Cardiac muscle cell (in vitro differentiated cells and primary cell): Measurements from ENCODE around the gene ENTPD2. TPM values are rescaled to one million over a fixed set of nuclear protein-coding genes. Genes with fewer than 3 reads are reported as not detected.
"Not testable (repeated sequence)": the region's sequence is repeated elsewhere in the genome, so short reads cannot be mapped to it uniquely, and the experiment has no call there.

ENCODE experiments used
- DNase-seq, 2 donors: peaks; one replicate each; pipeline versions ENCODE4 v3.0.0 to v3.0.0-alpha.2; 2010 to 2017; ENCODE audit warnings: low read depth in 1 of 2, low spot score in 1 of 2
- H3K27ac ChIP-seq: fragments of 200-600 bp; sonication (generic); 2 replicates; pipeline ENCODE4 v1.5.1; 2016
- H3K27me3 ChIP-seq: fragments of 200-600 bp; sonication (generic); 2 replicates; pipeline ENCODE4 v1.6.0; 2016; ENCODE audit warnings: control low read depth
- H3K36me3 ChIP-seq: fragments of 200-600 bp; sonication (generic); 2 replicates; pipeline ENCODE4 v1.5.1; 2016; ENCODE audit warnings: control low read depth
- H3K4me1 ChIP-seq: fragments of 200-600 bp; sonication (generic); 2 replicates; pipeline ENCODE4 v1.8.1; 2017; ENCODE audit warnings: low read depth, mild to moderate bottlenecking, mixed run types
- H3K4me3 ChIP-seq: fragments of 200-600 bp; sonication (generic); 2 replicates; pipeline ENCODE4 v1.5.1; 2016; ENCODE audit warnings: mild to moderate bottlenecking
- H3K9me3 ChIP-seq: fragments of 200-600 bp; sonication (generic); 2 replicates; pipeline ENCODE4 v1.5.1; 2017; ENCODE audit warnings: low read depth, mild to moderate bottlenecking, control low read depth
- CTCF ChIP-seq: IDR thresholded peaks from 2 replicates; pipeline ENCODE4 v1.5.1; 2012; ENCODE audit warnings: low read depth, mild to moderate bottlenecking, low read length
- polyA plus RNA-seq: library from polyadenylated mRNA; unstranded; fragments of >200 nt; fragmentation: Nextera tagmentation; extraction: Ambion mirVana; gene quantifications from 2 replicates; pipeline ENCODE4 v1.2.1, GENCODE V29; 2016
- total RNA-seq: library from RNA; depleted of rRNA; stranded (reverse); fragments of >200 nt; gene quantifications from 2 replicates; pipeline ENCODE4 v1.2.3, GENCODE V29; 2016

Gene ENTPD2
- total and polyA plus RNA-seq, 2 experiments from 2014 or later = not detected

DNA sequence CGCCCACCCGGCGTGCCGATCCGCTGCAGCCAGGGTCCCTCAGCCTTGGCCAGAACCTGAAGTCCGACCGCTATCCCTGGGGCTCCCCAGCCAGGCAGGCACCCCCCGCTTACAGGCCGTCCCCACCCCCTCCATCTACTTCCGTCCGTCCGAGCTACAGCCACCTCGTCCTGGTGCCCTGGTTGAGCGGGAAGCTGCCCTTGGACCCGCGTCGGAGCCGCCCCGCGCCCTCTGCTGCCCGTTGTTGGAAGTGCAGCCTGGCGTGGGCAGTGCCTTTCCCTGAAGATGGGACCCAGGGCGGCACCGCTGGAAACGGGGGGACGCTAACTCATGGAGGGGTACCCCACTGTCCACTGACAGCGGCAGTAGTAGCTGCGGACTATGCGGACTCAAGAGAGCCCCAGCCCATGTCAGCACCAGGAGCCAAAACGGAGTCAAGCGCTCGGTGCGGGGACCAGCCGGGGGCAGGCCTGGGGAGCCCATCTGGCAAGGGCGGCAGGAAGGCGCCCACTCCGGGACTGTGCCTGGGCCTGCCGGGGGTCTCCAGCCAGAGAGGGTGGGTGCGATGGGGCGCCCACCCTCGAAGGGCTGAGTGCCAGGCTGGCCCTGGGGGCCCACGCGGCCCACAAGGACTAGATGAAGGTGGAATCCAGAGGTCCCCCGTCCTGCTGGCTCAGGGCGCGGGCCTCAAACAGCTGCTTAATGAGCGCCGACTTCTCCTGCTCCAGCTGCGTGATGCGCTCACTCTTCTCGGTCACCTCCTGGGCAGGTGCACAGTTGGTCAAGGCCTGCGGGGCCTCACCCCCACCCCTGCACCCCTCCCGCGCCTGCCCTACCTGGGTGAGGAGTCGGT lies 10.4 kb upstream of the ENTPD2 start:
- peak; percentile 58 to 67 for DNase-seq
- H3K27me3 ChIP-seq = peaks cover 2% of the 10 kb centered on the region
- TF ChIP-seq CTCF = peak; percentile 93

DNA sequence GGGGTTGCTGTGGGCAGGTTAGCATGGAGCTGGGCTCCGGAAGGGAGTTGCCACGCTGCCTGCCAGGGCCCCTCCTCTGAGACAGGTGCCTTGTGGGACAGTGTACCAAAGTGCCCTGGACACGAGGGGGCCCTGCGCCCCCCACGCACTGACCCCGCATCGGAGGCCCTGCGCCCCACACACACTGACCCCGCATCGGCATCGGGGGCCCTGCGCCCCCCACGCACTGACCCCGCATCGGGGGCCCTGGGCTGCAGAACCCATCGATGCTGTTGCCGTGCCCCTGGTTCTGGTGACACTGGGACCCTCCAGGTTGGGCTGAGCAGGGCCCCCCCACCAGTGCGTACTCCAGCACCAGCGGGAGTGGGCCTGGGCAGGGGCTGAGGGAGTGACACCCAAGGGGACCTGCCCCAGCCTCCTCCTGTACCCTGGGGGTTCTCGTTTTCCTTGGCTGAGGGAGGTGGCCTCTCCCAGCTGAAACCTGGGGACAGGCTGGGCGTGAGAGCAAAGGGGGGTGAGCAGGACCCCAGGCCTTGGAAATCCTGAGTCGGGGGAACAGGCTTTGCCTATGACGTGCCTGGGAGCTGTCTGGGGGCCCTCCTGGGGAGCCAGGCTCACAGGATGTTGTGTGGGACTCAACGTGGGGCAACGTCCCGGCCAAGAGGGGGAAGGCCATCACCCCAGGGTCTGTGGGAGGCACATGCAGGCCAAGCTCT lies 9.6 kb upstream of the ENTPD2 start:
- Histone ChIP-seq H3K27ac (no peak overlapping the region), H3K4me3 (no peak overlapping the region), H3K4me1 (no peaks in the 10 kb centered on the region), H3K36me3 (no peaks in the 10 kb centered on the region), H3K27me3 (peaks cover 4% of the 10 kb centered on the region), H3K9me3 (no peaks in the 10 kb centered on the region)
- no peak for DNase-seq
- no peak for TF ChIP-seq CTCF

More for the DNA sequence above, 10.4 kb upstream of the ENTPD2 start:
- Histone ChIP-seq H3K27ac (no peak overlapping the region), H3K4me3 (no peak overlapping the region), H3K9me3 (no peaks in the 10 kb centered on the region), H3K4me1 (no peaks in the 10 kb centered on the region), H3K36me3 (no peaks in the 10 kb centered on the region)

DNA sequence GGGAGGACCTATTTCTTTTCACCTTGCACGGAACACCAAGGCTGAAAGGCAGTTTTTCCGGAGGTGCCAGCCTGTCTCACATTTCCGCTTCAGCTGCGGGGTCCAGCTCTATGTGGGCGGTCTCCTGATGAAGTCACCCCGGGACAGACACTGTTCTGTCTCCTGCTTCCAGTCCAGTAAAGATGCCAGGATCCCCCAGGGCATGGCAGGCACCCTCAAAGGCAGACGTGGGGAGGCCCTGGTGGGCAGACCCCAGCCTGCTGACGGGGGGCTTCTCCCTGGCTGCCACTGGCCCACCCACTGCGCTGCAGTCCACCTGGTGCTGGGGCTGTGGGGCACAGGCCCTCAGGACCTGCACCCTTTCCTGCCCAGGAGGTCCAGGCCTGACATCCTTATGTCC lies 8.9 kb upstream of the ENTPD2 start:
- not testable (repeated sequence) for H3K36me3 ChIP-seq, H3K27ac ChIP-seq, H3K4me3 ChIP-seq, H3K27me3 ChIP-seq, H3K4me1 ChIP-seq, DNase-seq, H3K9me3 ChIP-seq

- Histone ChIP-seq H3K36me3 (no peaks in the 10 kb centered on the region), H3K27me3 (peaks cover 7% of the 10 kb centered on the region), H3K9me3 (no peaks in the 10 kb centered on the region), H3K4me1 (no peaks in the 10 kb centered on the region), H3K27ac (no peak overlapping the region), H3K4me3 (no peak overlapping the region)
- no peak for DNase-seq
- TF ChIP-seq CTCF = no peak
Measured at GRCh38 chr9:137062384-137062783, 8.5 kb upstream of the ENTPD2 start.

DNA sequence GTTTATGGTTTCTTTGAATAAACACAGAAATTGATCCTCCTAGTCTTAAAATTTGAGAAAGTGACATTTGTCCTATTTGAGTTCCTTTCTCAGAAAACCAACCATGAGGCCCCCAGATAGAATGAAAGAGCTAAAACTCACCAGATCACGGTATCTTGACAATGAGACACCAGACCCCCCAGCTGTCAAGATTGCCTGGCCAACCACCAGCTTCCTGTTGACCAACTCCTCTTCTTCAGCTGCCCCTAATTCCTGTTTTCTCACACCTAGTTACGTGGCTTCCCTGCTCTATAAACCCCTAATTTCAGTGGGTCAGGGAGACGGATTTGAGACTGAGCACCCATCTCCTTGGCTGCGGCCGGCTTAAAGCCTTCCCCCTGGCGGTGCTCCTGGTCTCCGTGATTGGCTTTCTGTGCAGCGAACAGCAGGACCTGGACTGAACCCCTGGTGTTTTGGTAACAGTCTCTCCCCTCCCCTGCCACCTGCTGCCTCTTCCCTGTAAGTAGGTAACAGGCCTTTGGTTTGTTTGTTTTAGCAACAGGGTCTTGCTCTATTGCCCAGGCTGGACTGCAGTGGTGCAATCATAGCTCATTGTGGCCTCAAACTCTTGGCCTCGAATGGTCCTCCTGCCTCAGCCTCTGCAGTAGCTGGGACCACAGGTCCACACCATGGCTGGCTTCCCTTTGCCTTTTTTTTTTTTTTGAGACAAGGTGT lies 4.8 kb upstream of the ENTPD2 start:
- H3K27me3 ChIP-seq = peaks cover 39% of the 10 kb centered on the region
- H3K9me3 ChIP-seq = no peaks in the 10 kb centered on the region
- H3K4me3 ChIP-seq = no peak overlapping the region
- no peaks in the 10 kb centered on the region for H3K4me1 ChIP-seq
- no peak for TF ChIP-seq CTCF
- H3K27ac ChIP-seq = no peak overlapping the region
- no peaks in the 10 kb centered on the region for H3K36me3 ChIP-seq
- DNase-seq = no peak

GRCh38 chr9:137057545-137057944 lies 3.7 kb upstream of the ENTPD2 start:
- Histone ChIP-seq H3K4me3 (no peak overlapping the region), H3K27ac (no peak overlapping the region), H3K4me1 (no peaks in the 10 kb centered on the region), H3K9me3 (no peaks in the 10 kb centered on the region), H3K27me3 (peaks cover 51% of the 10 kb centered on the region), H3K36me3 (no peaks in the 10 kb centered on the region)
- no peak for DNase-seq
- no peak for TF ChIP-seq CTCF
